CD8-positive, alpha-beta memory T cell (primary cell): ENCODE data around the gene VIPR1. TPM values are rescaled to one million over a fixed set of nuclear protein-coding genes. Genes with fewer than 3 reads are reported as not detected.
A peak's percentile ranks its signal among the peaks of the same experiment; 100 is the strongest.

Source experiments
- CTCF ChIA-PET: fragments of 350-600 bp; sonication (Branson Sonifier 250); formaldehyde crosslinking; loops from one replicate; lab custom pipeline; 2021; ENCODE audit warnings: antibody characterized with exemption; lab: Charles Lee
- POLR2A ChIA-PET: fragments of 350-600 bp; sonication (Branson Sonifier 250); formaldehyde crosslinking; loops from one replicate; lab custom pipeline; 2021; ENCODE audit warnings: antibody characterized with exemption; lab: Charles Lee
- DNase-seq, 5 donors: peaks; one replicate each; pipeline versions ENCODE4 v3.0.0 to v3.0.0-alpha.2; 2020 to 2022; ENCODE audit warnings: mixed read lengths in 1 of 5
- H3K27ac ChIP-seq: one replicate; pipeline ENCODE4 v1.7.0; 2013; ENCODE audit warnings: low read depth, mild to moderate bottlenecking, low read length, moderate library complexity
- H3K27me3 ChIP-seq: 2 replicates; pipeline ENCODE4 v1.7.0; 2013; ENCODE audit warnings: low read length, mild to moderate bottlenecking; ENCODE audit not compliant: insufficient read depth, poor library complexity, severe bottlenecking
- H3K36me3 ChIP-seq: 2 replicates; pipeline ENCODE4 v1.7.0; 2013; ENCODE audit warnings: mild to moderate bottlenecking, low read length, moderate library complexity; ENCODE audit not compliant: insufficient read depth
- H3K4me1 ChIP-seq: 2 replicates; pipeline ENCODE4 v1.7.0; 2013; ENCODE audit warnings: mild to moderate bottlenecking, low read length, moderate library complexity; ENCODE audit not compliant: insufficient read depth
- H3K4me3 ChIP-seq: 2 replicates; pipeline ENCODE4 v1.7.0; 2013; ENCODE audit warnings: mild to moderate bottlenecking, low read length
- H3K9me3 ChIP-seq: 2 replicates; pipeline ENCODE4 v1.7.0; 2013; ENCODE audit warnings: mild to moderate bottlenecking, low read length
- H3K27ac Mint-ChIP-seq, 8 donors: one replicate each; pipeline ENCODE4 v1.8.0; 2020 to 2021; ENCODE audit warnings: mixed read lengths in 8 of 8, mild to moderate bottlenecking in 6 of 8, inconsistent platforms in 3 of 8, moderate library complexity in 3 of 8
- H3K27me3 Mint-ChIP-seq, 2 donors: one replicate each; pipeline ENCODE4 v1.8.0; 2020 to 2021; ENCODE audit warnings: mixed read lengths in 2 of 2, mild to moderate bottlenecking in 1 of 2, moderate library complexity in 1 of 2
- H3K36me3 Mint-ChIP-seq, 3 donors: one replicate each; pipeline ENCODE4 v1.8.0; 2020 to 2021; ENCODE audit warnings: mixed read lengths in 3 of 3, inconsistent platforms in 1 of 3, mild to moderate bottlenecking in 1 of 3
- H3K4me1 Mint-ChIP-seq, 3 donors: one replicate each; pipeline ENCODE4 v1.8.0; 2020 to 2021; ENCODE audit warnings: mixed read lengths in 3 of 3, inconsistent platforms in 1 of 3, mild to moderate bottlenecking in 1 of 3
- H3K4me3 Mint-ChIP-seq, 7 donors: one replicate each; pipeline ENCODE4 v1.8.0; 2020 to 2021; ENCODE audit warnings: mixed read lengths in 7 of 7, mild to moderate bottlenecking in 6 of 7, moderate library complexity in 4 of 7, inconsistent platforms in 2 of 7
- H3K9me3 Mint-ChIP-seq, 5 donors: one replicate each; pipeline ENCODE4 v1.8.0; 2020 to 2022; ENCODE audit warnings: mixed read lengths in 5 of 5, mild to moderate bottlenecking in 3 of 5, moderate library complexity in 2 of 5, inconsistent platforms in 1 of 5
- polyA plus RNA-seq: library from polyadenylated mRNA; unstranded; fragments of 300-500 nt; fragmentation: Illumina TruSeq; gene quantifications from one replicate; pipeline ENCODE4 v1.2.3, GENCODE V29; 2021
- total RNA-seq, 2 experiments: library from RNA; stranded (reverse); gene quantifications; one replicate each; pipeline ENCODE4 v1.2.3, GENCODE V29; 2021

The VIPR1 gene
- total and polyA plus RNA-seq, 3 experiments from 2014 or later = 5.4 to 12.7 (median 5.9) TPM

DNA sequence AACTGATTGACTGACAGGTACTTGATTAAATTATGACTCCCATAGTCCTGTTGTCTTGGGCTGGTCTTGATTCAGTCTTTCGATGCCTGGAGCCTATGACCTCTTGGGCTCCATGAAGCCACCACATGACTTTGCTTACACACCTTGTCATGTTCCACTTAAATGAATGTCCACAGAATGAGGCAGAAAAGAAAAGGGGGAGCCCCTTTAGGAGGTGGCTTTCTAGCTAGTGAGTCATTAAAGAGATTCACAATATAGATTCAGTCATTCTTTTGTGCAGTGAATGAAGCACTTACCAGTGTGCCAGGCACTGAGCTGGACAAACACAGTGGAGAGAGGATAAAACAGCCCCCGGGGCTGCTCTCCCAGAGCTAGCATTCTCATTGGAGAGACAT is 17.1 kb downstream of the VIPR1 start:
- Mint-ChIP-seq H3K4me1 (peaks cover 25 to 35% (median 30%) of the 10 kb centered on the region in 3 donors), H3K27me3 (no peaks in the 10 kb centered on the region), H3K36me3 (peaks cover 0 to 18% (median 10%) of the 10 kb centered on the region in 3 donors), H3K4me3 (peak overlapping the region in 5 of 7 donors; percentile 24 to 70 (median 38)), H3K27ac (peak overlapping the region; percentile 23 to 94 (median 76)), H3K9me3 (no peaks in the 10 kb centered on the region)
- Histone ChIP-seq H3K27ac (no peak overlapping the region), H3K9me3 (no peaks in the 10 kb centered on the region), H3K36me3 (no peaks in the 10 kb centered on the region), H3K4me1 (peaks cover 23% of the 10 kb centered on the region), H3K27me3 (no peaks in the 10 kb centered on the region), H3K4me3 (no peak overlapping the region)
- DNase-seq = no peak
- POLR2A ChIA-PET = no interaction called here
- CTCF ChIA-PET = interaction anchor here (1.1 to 4.3 kb wide), 5 partner anchors 15 to 34 kb away, joined by 3 to 16 read pairs (median 4); partner anchors contain the start of gene VIPR1

DNA sequence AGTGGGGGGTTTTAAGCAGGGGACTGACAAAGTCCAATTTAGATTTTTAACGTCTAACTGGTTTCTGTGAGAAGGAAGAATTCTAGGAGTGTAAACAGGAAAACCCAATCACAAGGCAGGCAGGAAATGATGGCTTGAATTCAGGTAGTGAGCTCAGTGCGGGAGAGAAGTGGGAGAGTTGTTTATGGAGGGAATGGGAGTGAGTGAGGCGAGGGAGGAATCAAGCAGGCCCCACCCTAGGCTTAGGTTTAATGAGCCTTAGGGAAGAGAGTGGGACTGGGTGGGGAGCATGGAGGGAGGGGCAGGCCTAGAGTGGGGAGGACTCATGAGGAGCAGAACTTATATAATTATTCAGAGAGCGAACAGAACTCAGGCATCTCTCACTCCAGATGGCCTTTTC is 17.9 kb downstream of the VIPR1 start:
- POLR2A ChIA-PET = no interaction called here

DNA sequence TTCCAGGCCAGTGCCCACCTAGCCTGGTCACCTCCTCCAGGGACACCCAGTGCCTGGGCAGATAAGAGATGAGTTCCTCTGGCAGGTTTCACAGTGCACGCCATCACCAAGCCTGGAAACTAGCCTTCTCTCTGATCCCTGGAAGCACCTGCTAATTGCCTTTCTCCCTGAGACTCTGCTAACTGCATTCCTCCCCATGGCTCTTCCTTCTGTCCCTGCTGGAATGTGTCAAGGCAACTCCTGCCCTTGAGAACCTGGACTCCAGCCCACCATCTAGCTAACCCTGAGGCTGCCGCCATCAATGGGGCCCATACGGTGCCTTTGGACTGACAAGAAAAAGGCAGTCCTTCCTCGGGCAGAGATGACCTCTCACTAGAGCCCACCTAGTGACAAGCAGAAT is 18.5 kb downstream of the VIPR1 start:
- Histone ChIP-seq H3K27me3 (no peaks in the 10 kb centered on the region), H3K4me3 (no peak overlapping the region), H3K27ac (no peak overlapping the region), H3K9me3 (no peaks in the 10 kb centered on the region), H3K36me3 (no peaks in the 10 kb centered on the region), H3K4me1 (peaks cover 25% of the 10 kb centered on the region)
- ChIA-PET POLR2A (no interaction called here), CTCF (interaction anchor here (0.9 kb wide), 1 partner anchor 14 kb away, joined by 3 read pairs; no protein-coding TSS in a partner anchor)
- H3K4me3 Mint-ChIP-seq = no peak overlapping the region
- H3K27me3 Mint-ChIP-seq = no peaks in the 10 kb centered on the region
- peaks cover 25 to 41% (median 37%) of the 10 kb centered on the region in 3 donors for H3K4me1 Mint-ChIP-seq
- H3K27ac Mint-ChIP-seq = peak overlapping the region in 6 of 8 donors; percentile 4 to 86 (median 54)
- DNase-seq = no peak
- peaks cover 0 to 15% (median 10%) of the 10 kb centered on the region in 3 donors for H3K36me3 Mint-ChIP-seq
- no peaks in the 10 kb centered on the region for H3K9me3 Mint-ChIP-seq

More for the DNA sequence above, 17.9 kb downstream of the VIPR1 start:
- H3K4me1 ChIP-seq = peaks cover 23% of the 10 kb centered on the region
- no peak overlapping the region for H3K27ac ChIP-seq
- H3K9me3 ChIP-seq = no peaks in the 10 kb centered on the region
- Mint-ChIP-seq H3K4me3 (peak overlapping the region in 5 of 7 donors; percentile 1 to 72 (median 34)), H3K9me3 (no peaks in the 10 kb centered on the region), H3K27me3 (no peaks in the 10 kb centered on the region), H3K27ac (peak overlapping the region in 7 of 8 donors; percentile 23 to 94 (median 75)), H3K4me1 (peaks cover 25 to 41% (median 37%) of the 10 kb centered on the region in 3 donors), H3K36me3 (peaks cover 0 to 15% (median 10%) of the 10 kb centered on the region in 3 donors)
- H3K36me3 ChIP-seq = no peaks in the 10 kb centered on the region
- DNase-seq = no peak
- no peaks in the 10 kb centered on the region for H3K27me3 ChIP-seq
- H3K4me3 ChIP-seq = no peak overlapping the region
- CTCF ChIA-PET = interaction anchor here (1.2 to 4.3 kb wide), 3 partner anchors 16 to 19 kb away, joined by 3 to 16 read pairs (median 11); partner anchors contain the start of gene VIPR1

DNA sequence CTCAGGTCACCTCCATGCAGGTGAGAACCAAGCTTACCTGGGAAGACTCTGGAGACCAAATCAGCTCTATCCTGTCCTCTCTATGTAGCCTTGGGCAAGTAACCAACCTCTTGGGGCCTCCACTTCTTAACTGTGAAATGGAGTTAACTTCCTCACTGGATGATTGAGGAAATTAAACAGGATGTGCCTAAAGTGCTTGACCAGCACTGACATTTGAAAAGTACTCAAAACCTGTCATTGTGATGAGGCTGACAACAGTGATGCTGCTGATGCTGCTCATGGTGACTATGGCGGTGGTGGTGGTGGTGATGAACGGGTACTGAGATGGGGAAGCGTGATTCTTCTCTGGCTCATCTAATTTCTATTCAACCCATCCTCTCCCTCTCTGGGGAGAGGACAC is 22.3 kb downstream of the VIPR1 start:
- Histone ChIP-seq H3K36me3 (no peaks in the 10 kb centered on the region), H3K9me3 (no peaks in the 10 kb centered on the region), H3K27ac (no peak overlapping the region), H3K27me3 (no peaks in the 10 kb centered on the region), H3K4me3 (no peak overlapping the region), H3K4me1 (peaks cover 52% of the 10 kb centered on the region)
- Mint-ChIP-seq H3K9me3 (no peaks in the 10 kb centered on the region), H3K27me3 (no peaks in the 10 kb centered on the region), H3K4me3 (no peak overlapping the region), H3K36me3 (peaks cover under 1 to 14% (median 13%) of the 10 kb centered on the region in 3 donors), H3K4me1 (peaks cover 46 to 65% (median 64%) of the 10 kb centered on the region in 3 donors), H3K27ac (peak overlapping the region in 6 of 8 donors; percentile 51 to 84 (median 66))
- CTCF ChIA-PET = interaction anchor here (1.1 to 2.8 kb wide), 4 partner anchors 11 to 23 kb away, joined by 3 to 10 read pairs (median 4); partner anchors contain the start of gene VIPR1
- POLR2A ChIA-PET = no interaction called here
- no peak for DNase-seq

DNA sequence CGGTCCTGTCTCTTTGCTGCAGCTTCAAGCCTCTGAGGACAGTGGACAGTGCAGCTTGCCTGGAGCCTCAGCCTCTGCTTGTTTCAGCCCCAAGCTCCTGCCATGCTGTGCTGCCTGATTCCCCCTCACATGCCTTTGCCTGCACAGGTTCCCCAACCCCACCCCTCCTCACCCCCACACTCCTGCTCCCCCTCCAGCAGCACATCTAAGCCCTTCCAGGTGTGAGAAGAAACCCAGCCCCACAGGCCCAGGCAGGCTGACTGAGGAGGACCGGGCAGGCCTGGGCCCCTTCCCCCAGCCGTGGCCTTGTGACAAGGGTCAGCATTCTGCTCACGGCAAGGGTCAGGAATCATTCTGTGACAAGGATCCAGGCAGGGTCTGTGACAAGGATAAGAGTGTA is 22.8 kb downstream of the VIPR1 start:
- ChIA-PET CTCF (interaction anchor here (1.1 to 2.8 kb wide), 3 partner anchors 12 to 22 kb away, joined by 3 to 10 read pairs (median 4); no protein-coding TSS in a partner anchor), POLR2A (no interaction called here)
- H3K36me3 Mint-ChIP-seq = peaks cover 5 to 14% (median 12%) of the 10 kb centered on the region in 3 donors
- Histone ChIP-seq H3K36me3 (no peaks in the 10 kb centered on the region), H3K4me3 (no peak overlapping the region), H3K4me1 (peaks cover 52% of the 10 kb centered on the region), H3K27ac (no peak overlapping the region), H3K9me3 (no peaks in the 10 kb centered on the region), H3K27me3 (no peaks in the 10 kb centered on the region)
- H3K9me3 Mint-ChIP-seq = no peaks in the 10 kb centered on the region
- peaks cover 46 to 65% (median 64%) of the 10 kb centered on the region in 3 donors for H3K4me1 Mint-ChIP-seq
- H3K27ac Mint-ChIP-seq = peak overlapping the region in 6 of 8 donors; percentile 29 to 84 (median 66)
- H3K27me3 Mint-ChIP-seq = no peaks in the 10 kb centered on the region
- no peak overlapping the region for H3K4me3 Mint-ChIP-seq
- no peak for DNase-seq

DNA sequence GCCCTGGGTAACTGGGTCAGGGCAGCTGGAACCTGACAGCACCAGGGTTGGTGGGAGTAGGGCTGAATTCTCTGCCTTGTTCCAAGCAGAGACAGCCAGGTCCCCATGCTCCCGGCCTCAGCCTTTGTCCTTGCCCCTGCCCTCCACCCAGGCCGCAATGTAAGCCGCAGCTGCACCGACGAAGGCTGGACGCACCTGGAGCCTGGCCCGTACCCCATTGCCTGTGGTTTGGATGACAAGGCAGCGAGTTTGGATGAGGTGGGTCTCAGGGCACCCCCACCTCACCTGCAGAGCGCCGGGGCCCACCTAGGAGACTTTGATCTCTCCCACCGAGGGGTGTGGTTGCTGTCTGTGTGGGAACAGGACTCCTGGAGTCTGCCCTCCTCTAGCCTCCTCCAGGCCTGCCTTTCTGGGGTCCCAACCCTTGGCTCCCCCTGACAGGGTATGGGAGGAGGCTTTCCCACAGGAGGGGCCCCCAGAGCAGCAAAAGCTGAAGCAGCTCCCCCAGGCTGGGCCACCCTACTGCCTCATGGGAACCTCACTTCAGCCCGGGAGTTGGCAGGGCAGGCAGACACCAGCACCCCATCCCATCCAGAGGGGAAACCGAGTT is 23.4 kb downstream of the VIPR1 start:
- H3K36me3 ChIP-seq = no peaks in the 10 kb centered on the region
- no peak for DNase-seq
- CTCF ChIA-PET = interaction anchor here (0.9 to 3.4 kb wide), 5 partner anchors 10 to 24 kb away, joined by 3 to 16 read pairs (median 4); no protein-coding TSS in a partner anchor
- H3K27ac Mint-ChIP-seq = peak overlapping the region in 4 of 8 donors; percentile 23 to 94 (median 90)
- POLR2A ChIA-PET = no interaction called here
- H3K4me3 ChIP-seq = no peak overlapping the region
- H3K9me3 ChIP-seq = no peaks in the 10 kb centered on the region
- H3K9me3 Mint-ChIP-seq = no peaks in the 10 kb centered on the region
- H3K36me3 Mint-ChIP-seq = peaks cover 8 to 16% (median 13%) of the 10 kb centered on the region in 3 donors
- no peaks in the 10 kb centered on the region for H3K27me3 Mint-ChIP-seq
- no peaks in the 10 kb centered on the region for H3K27me3 ChIP-seq
- peaks cover 48 to 66% (median 64%) of the 10 kb centered on the region in 3 donors for H3K4me1 Mint-ChIP-seq
- H3K4me3 Mint-ChIP-seq = no peak overlapping the region
- H3K27ac ChIP-seq = no peak overlapping the region
- H3K4me1 ChIP-seq = peaks cover 52% of the 10 kb centered on the region

DNA sequence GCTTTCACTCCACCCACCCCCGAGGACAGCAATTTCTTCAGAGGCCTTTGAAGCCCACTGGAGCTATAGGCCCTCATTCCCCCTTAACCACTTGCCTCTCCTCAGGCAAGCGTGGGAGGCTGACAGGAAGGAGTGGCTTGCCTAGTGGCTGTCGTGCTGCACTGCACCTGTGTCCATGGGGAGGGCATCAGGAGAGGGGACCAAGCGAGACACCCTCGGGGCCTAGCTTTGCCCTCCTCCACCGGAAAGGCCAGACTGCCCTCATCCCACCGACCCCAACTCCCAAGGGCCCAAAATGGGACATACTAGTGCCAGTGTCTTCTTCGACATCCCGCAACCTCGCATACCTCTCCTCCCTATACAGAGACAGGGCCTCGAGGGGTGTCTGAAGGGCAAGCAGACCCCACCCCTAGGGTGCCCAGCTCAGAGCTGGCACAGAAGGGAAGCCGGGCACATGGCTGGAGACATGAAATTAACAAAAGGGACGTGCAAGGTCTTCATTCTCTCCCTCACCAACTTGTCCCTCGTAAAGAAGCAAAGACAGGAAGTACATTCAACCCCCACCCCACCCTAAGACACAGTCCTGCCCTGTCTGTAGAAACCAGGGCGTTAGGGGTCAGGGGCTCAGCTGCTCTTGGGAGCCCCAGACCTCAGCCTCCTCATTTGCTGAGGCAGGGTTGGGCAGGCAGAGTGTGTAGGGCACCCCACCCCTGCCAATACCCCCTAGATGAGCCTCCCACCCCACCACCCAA is 24.3 kb downstream of the VIPR1 start:
- DNase-seq = peak; percentile 10 to 54 (median 30)
- ChIA-PET POLR2A (no interaction called here), CTCF (interaction anchor here (0.9 to 3.4 kb wide), 4 partner anchors 10 to 25 kb away, joined by 3 to 16 read pairs (median 4); no protein-coding TSS in a partner anchor)
- H3K36me3 ChIP-seq = no peaks in the 10 kb centered on the region
- Mint-ChIP-seq H3K4me3 (peak overlapping the region in 6 of 7 donors; percentile 23 to 80 (median 61)), H3K27ac (peak overlapping the region; percentile 85 to 94 (median 90)), H3K4me1 (peaks cover 52 to 70% (median 68%) of the 10 kb centered on the region in 3 donors), H3K36me3 (peaks cover 8 to 18% (median 17%) of the 10 kb centered on the region in 3 donors), H3K9me3 (no peaks in the 10 kb centered on the region), H3K27me3 (no peaks in the 10 kb centered on the region)
- H3K4me3 ChIP-seq = no peak overlapping the region
- H3K4me1 ChIP-seq = peaks cover 62% of the 10 kb centered on the region
- no peaks in the 10 kb centered on the region for H3K27me3 ChIP-seq
- no peak overlapping the region for H3K27ac ChIP-seq
- H3K9me3 ChIP-seq = no peaks in the 10 kb centered on the region
